HCT116 (cell line): ENCODE results near the gene NOC3L. TPM values are rescaled to one million over a fixed set of nuclear protein-coding genes. Genes with fewer than 3 reads are reported as not detected.

Experiments used
- ATAC-seq: fragments of 200-7000 bp; cut with Tn5 transposase; 2 replicates; pipeline ENCODE4 v1.9.1; 2020; ENCODE audit warnings: mild to moderate bottlenecking, moderate library complexity
- BruUV-seq: library from RNA; stranded (reverse); fragments of 400-500 nt; replicated peaks from 2 replicates; lab custom pipeline; 2021; lab: Mats Ljungman, UMichigan
- CTCF ChIA-PET: fragments of 300-600 bp; sonication (Branson Sonifier 250); formaldehyde crosslinking; loops from one replicate; lab custom pipeline; 2021; ENCODE audit warnings: antibody characterized with exemption; lab: Charles Lee
- POLR2A ChIA-PET: fragments of 300-600, 350-600 bp; sonication (Branson Sonifier 250); formaldehyde crosslinking; loops from one replicate; lab custom pipeline; 2021; ENCODE audit warnings: antibody characterized with exemption; lab: Charles Lee
- RAD21 ChIA-PET, 2 experiments: fragments of 300-600 bp; sonication (Branson Sonifier 250); formaldehyde crosslinking; loops; one replicate each; lab custom pipeline; 2023; ENCODE audit warnings: low total read pairs in 2 of 2; ENCODE audit not compliant: uncharacterized antibody in 2 of 2, unreplicated experiment in 2 of 2, low non-redundant PET in 1 of 2; lab: Charles Lee
- DNase-seq: peaks from one replicate; pipeline ENCODE4 v3.0.0-alpha.2; 2010; ENCODE audit warnings: low read depth, low spot score
- H2AFZ ChIP-seq: fragments of 200-600 bp; shearing (Covaris generic), sonication (generic); 2 replicates; pipeline ENCODE4 v1.6.1; 2017; ENCODE audit warnings: low read depth, mixed run types, mixed read lengths, antibody characterized with exemption, low read length; ENCODE audit not compliant: poor library complexity, severe bottlenecking
- H3K27ac ChIP-seq: 2 replicates; pipeline ENCODE4 v1.5.1; 2012; ENCODE audit warnings: low read depth, low read length
- H3K27me3 ChIP-seq: fragments of 200-600 bp; sonication (generic); 2 replicates; pipeline ENCODE4 v1.6.1; 2016; ENCODE audit warnings: mixed run types, low read length, mixed read lengths; ENCODE audit not compliant: insufficient read depth
- H3K36me3 ChIP-seq, 2 experiments: fragments of 200-500 bp in 1 of 2; fragments of 200-600 bp in 1 of 2; sonication (Bioruptor generic) in 1 of 2; sonication (generic) in 1 of 2; 2 replicates each; pipeline versions ENCODE4 v1.5.1 to v1.6.1; 2014 to 2016; ENCODE audit warnings: low read length in 2 of 2, inconsistent platforms in 1 of 2, mixed read lengths in 1 of 2, mixed run types in 1 of 2; ENCODE audit not compliant: insufficient read depth in 2 of 2, control insufficient read depth in 1 of 2
- H3K4me1 ChIP-seq, 2 experiments: fragments of 200-600 bp in 1 of 2; sonication (generic) in 1 of 2; 2 replicates each; pipeline versions ENCODE4 v1.5.1 to v1.6.1; 2012 to 2017; ENCODE audit warnings: low read length in 2 of 2, inconsistent platforms in 1 of 2, mild to moderate bottlenecking in 1 of 2, mixed read lengths in 1 of 2, mixed run types in 1 of 2, moderate library complexity in 1 of 2; ENCODE audit not compliant: insufficient read depth in 2 of 2, control insufficient read depth in 1 of 2
- H3K4me2 ChIP-seq: fragments of 200-600 bp; sonication (generic); 2 replicates; pipeline ENCODE4 v1.6.1; 2017; ENCODE audit warnings: mixed run types, low read length, mixed read lengths
- H3K4me3 ChIP-seq, 2 experiments: fragments of 200-600 bp in 1 of 2; sonication (generic) in 1 of 2; replicated peaks in 1 of 2; 2 replicates each; pipeline ENCODE4 v1.5.1; 2011 to 2016; ENCODE audit warnings: low read length in 2 of 2, control low read depth in 1 of 2, low read depth in 1 of 2, mild to moderate bottlenecking in 1 of 2, mixed read lengths in 1 of 2, mixed run types in 1 of 2
- H3K79me2 ChIP-seq: fragments of 200-600 bp; sonication (generic); 2 replicates; pipeline ENCODE4 v1.6.1; 2017; ENCODE audit warnings: mild to moderate bottlenecking, mixed run types, low read length, moderate library complexity, mixed read lengths; ENCODE audit not compliant: insufficient read depth
- H3K9ac ChIP-seq: fragments of 200-600 bp; sonication (generic); 2 replicates; pipeline ENCODE4 v1.6.1; 2016; ENCODE audit warnings: low read length, mixed read lengths
- H3K9me2 ChIP-seq: fragments of 200-600 bp; sonication (generic), shearing (Covaris generic); 2 replicates; pipeline ENCODE4 v1.6.1; 2017; ENCODE audit warnings: mixed run types, mild to moderate bottlenecking, moderate library complexity; ENCODE audit not compliant: insufficient read depth
- H3K9me3 ChIP-seq, 2 experiments: fragments of 200-500 bp in 1 of 2; fragments of 200-600 bp in 1 of 2; sonication (Bioruptor generic) in 1 of 2; sonication (generic) in 1 of 2; 2 replicates each; pipeline ENCODE4 v1.6.1; 2014 to 2017; ENCODE audit warnings: low read length in 2 of 2, mixed read lengths in 2 of 2, inconsistent platforms in 1 of 2, low read depth in 1 of 2, mild to moderate bottlenecking in 1 of 2, mixed run types in 1 of 2, moderate library complexity in 1 of 2; ENCODE audit not compliant: control insufficient read depth in 1 of 2, insufficient read depth in 1 of 2
- H4K20me1 ChIP-seq: fragments of 200-600 bp; sonication (generic), shearing (Covaris generic); 2 replicates; pipeline ENCODE4 v1.6.1; 2017; ENCODE audit warnings: mixed run types, mild to moderate bottlenecking, moderate library complexity; ENCODE audit not compliant: insufficient read depth
- CBX3 ChIP-seq: IDR thresholded peaks from 2 replicates; pipeline ENCODE4 v1.6.1; 2012; ENCODE audit warnings: low read depth
- EGR1 ChIP-seq: IDR thresholded peaks from 2 replicates; pipeline ENCODE4 v1.6.1; 2012; ENCODE audit warnings: low read depth
- FOSL1 ChIP-seq: IDR thresholded peaks from 2 replicates; pipeline ENCODE4 v1.6.1; 2012; ENCODE audit warnings: low read depth
- JUND ChIP-seq: IDR thresholded peaks from 2 replicates; pipeline ENCODE4 v1.6.1; 2012
- POLR2AphosphoS5 ChIP-seq: IDR thresholded peaks from 2 replicates; pipeline ENCODE4 v1.6.1; 2011; ENCODE audit warnings: mild to moderate bottlenecking, low read depth, low read length, moderate library complexity
- SP1 ChIP-seq: IDR thresholded peaks from 2 replicates; pipeline ENCODE4 v1.6.1; 2012; ENCODE audit warnings: low read depth
- SRF ChIP-seq: IDR thresholded peaks from 2 replicates; pipeline ENCODE4 v1.6.1; 2012; ENCODE audit warnings: low read depth
- YY1 ChIP-seq: IDR thresholded peaks from 2 replicates; pipeline ENCODE4 v1.6.1; 2011; ENCODE audit warnings: low read length, low read depth, moderate library complexity, mild to moderate bottlenecking; ENCODE audit not compliant: insufficient replicate concordance; ENCODE audit errors: extremely low read depth
- ZFX ChIP-seq: fragments of 450-650 bp; IDR thresholded peaks from 2 replicates; pipeline ENCODE4 v1.6.1; 2017
- ZNF274 ChIP-seq: fragments of 200-500 bp; sonication (Bioruptor generic); IDR thresholded peaks from 2 replicates; pipeline ENCODE4 v1.6.1; 2014; ENCODE audit warnings: mild to moderate bottlenecking, low read depth, low read length, inconsistent platforms
- intact Hi-C: fragments of 100-400 bp; cut with micrococcal nuclease; formaldehyde crosslinking; loops from 2 replicates; pipeline ENCODE4 v1.10.0; 2022
- total RNA-seq: library from RNA; stranded (reverse); gene quantifications from one replicate; pipeline ENCODE4 v1.2.1, GENCODE V29; 2021; ENCODE audit not compliant: unreplicated experiment
- TF ChIP-seq, protein P1 (sequence below): IDR thresholded peaks from 2 replicates; pipeline ENCODE4 v1.6.1; 2012
- TF ChIP-seq, protein P2 (sequence below): IDR thresholded peaks from 2 replicates; pipeline ENCODE4 v1.6.1; 2012; ENCODE audit warnings: low read depth
- TF ChIP-seq, protein P3 (sequence below), 3 experiments: fragments of 200-600 bp in 1 of 3; sonication (generic) in 1 of 3; IDR thresholded peaks in 2 of 3; conservative IDR thresholded peaks in 1 of 3; 2 replicates each; pipeline ENCODE4 v1.5.1; 2012 to 2017; ENCODE audit warnings: low read depth in 2 of 3, low read length in 2 of 3, antibody characterized with exemption in 1 of 3, borderline replicate concordance in 1 of 3, control low read depth in 1 of 3, mild to moderate bottlenecking in 1 of 3, mixed read lengths in 1 of 3, mixed run types in 1 of 3, moderate library complexity in 1 of 3; ENCODE audit not compliant: insufficient read depth in 1 of 3
- TF ChIP-seq, protein P4 (sequence below): IDR thresholded peaks from 2 replicates; pipeline ENCODE4 v1.6.1; 2011; ENCODE audit warnings: mild to moderate bottlenecking, low read length, moderate library complexity; ENCODE audit not compliant: insufficient replicate concordance; ENCODE audit errors: extremely low read depth
- TF ChIP-seq, protein P5 (sequence below): IDR thresholded peaks from 2 replicates; pipeline ENCODE4 v1.6.1; 2012

Gene NOC3L
- total RNA-seq, 1 experiment from 2014 or later = 45.5 TPM

DNA sequence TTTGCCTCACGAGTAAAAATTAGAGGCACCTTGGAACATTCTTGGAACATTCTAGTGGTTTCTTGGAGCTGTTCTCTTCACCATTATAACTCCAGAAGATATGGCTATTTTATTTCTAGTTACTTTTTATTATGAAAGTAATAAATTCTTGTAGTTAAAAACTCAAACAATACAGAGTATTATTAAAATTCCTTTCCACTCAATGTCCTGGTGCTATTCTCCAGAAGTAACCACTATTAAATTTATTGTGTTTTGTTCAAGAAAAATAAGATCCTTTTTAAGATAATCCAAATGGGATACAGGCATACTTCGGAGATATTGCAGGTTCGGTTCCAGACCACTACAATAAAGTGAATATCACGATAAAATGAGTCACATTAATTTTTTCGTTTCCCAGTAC, 68.6 kb downstream of the NOC3L start:
- CTCF ChIA-PET = no interaction called here
- intact Hi-C loops = no loop called here
- Histone ChIP-seq H3K27ac (no peak overlapping the region), H3K9me2 (no peaks in the 10 kb centered on the region), H3K4me2 (no peak overlapping the region), H3K9ac (no peak overlapping the region), H3K36me3 (no peaks in the 10 kb centered on the region), H3K27me3 (no peaks in the 10 kb centered on the region), H4K20me1 (no peaks in the 10 kb centered on the region), H2AFZ (no peak overlapping the region), H3K9me3 (no peaks in the 10 kb centered on the region), H3K4me1 (no peaks in the 10 kb centered on the region), H3K79me2 (no peaks in the 10 kb centered on the region), H3K4me3 (no peak overlapping the region)
- DNase-seq (no peak), ATAC-seq (no peak)
- TF ChIP-seq, protein P1, sequence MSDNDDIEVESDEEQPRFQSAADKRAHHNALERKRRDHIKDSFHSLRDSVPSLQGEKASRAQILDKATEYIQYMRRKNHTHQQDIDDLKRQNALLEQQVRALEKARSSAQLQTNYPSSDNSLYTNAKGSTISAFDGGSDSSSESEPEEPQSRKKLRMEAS = no peak
- no peak for TF ChIP-seq FOSL1
- TF ChIP-seq, protein P2, sequence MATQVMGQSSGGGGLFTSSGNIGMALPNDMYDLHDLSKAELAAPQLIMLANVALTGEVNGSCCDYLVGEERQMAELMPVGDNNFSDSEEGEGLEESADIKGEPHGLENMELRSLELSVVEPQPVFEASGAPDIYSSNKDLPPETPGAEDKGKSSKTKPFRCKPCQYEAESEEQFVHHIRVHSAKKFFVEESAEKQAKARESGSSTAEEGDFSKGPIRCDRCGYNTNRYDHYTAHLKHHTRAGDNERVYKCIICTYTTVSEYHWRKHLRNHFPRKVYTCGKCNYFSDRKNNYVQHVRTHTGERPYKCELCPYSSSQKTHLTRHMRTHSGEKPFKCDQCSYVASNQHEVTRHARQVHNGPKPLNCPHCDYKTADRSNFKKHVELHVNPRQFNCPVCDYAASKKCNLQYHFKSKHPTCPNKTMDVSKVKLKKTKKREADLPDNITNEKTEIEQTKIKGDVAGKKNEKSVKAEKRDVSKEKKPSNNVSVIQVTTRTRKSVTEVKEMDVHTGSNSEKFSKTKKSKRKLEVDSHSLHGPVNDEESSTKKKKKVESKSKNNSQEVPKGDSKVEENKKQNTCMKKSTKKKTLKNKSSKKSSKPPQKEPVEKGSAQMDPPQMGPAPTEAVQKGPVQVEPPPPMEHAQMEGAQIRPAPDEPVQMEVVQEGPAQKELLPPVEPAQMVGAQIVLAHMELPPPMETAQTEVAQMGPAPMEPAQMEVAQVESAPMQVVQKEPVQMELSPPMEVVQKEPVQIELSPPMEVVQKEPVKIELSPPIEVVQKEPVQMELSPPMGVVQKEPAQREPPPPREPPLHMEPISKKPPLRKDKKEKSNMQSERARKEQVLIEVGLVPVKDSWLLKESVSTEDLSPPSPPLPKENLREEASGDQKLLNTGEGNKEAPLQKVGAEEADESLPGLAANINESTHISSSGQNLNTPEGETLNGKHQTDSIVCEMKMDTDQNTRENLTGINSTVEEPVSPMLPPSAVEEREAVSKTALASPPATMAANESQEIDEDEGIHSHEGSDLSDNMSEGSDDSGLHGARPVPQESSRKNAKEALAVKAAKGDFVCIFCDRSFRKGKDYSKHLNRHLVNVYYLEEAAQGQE = no peak
- no peak for TF ChIP-seq EGR1
- no peak for TF ChIP-seq YY1
- TF ChIP-seq, protein P3, sequence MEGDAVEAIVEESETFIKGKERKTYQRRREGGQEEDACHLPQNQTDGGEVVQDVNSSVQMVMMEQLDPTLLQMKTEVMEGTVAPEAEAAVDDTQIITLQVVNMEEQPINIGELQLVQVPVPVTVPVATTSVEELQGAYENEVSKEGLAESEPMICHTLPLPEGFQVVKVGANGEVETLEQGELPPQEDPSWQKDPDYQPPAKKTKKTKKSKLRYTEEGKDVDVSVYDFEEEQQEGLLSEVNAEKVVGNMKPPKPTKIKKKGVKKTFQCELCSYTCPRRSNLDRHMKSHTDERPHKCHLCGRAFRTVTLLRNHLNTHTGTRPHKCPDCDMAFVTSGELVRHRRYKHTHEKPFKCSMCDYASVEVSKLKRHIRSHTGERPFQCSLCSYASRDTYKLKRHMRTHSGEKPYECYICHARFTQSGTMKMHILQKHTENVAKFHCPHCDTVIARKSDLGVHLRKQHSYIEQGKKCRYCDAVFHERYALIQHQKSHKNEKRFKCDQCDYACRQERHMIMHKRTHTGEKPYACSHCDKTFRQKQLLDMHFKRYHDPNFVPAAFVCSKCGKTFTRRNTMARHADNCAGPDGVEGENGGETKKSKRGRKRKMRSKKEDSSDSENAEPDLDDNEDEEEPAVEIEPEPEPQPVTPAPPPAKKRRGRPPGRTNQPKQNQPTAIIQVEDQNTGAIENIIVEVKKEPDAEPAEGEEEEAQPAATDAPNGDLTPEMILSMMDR (IDR thresholded peaks at IDR 0.05 in 2 of 3, conservative IDR thresholded peaks at IDR 0.05 in 1 of 3; ENCODE audit: borderline replicate concordance in 1 of 3, insufficient read depth in 1 of 3, low read depth in 2 of 3, low read length in 2 of 3) = no peak
- TF ChIP-seq, protein P4, sequence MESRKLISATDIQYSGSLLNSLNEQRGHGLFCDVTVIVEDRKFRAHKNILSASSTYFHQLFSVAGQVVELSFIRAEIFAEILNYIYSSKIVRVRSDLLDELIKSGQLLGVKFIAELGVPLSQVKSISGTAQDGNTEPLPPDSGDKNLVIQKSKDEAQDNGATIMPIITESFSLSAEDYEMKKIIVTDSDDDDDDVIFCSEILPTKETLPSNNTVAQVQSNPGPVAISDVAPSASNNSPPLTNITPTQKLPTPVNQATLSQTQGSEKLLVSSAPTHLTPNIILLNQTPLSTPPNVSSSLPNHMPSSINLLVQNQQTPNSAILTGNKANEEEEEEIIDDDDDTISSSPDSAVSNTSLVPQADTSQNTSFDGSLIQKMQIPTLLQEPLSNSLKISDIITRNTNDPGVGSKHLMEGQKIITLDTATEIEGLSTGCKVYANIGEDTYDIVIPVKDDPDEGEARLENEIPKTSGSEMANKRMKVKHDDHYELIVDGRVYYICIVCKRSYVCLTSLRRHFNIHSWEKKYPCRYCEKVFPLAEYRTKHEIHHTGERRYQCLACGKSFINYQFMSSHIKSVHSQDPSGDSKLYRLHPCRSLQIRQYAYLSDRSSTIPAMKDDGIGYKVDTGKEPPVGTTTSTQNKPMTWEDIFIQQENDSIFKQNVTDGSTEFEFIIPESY = no peak
- TF ChIP-seq ZFX = no peak
- no peak for TF ChIP-seq JUND
- no peak for TF ChIP-seq CBX3
- TF ChIP-seq, protein P5, sequence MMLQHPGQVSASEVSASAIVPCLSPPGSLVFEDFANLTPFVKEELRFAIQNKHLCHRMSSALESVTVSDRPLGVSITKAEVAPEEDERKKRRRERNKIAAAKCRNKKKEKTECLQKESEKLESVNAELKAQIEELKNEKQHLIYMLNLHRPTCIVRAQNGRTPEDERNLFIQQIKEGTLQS = no peak
- TF ChIP-seq ZNF274 = no peak
- no peak for TF ChIP-seq SRF
- no peak for TF ChIP-seq SP1
- TF ChIP-seq POLR2AphosphoS5 = no peak
- POLR2A ChIA-PET = no interaction called here
- no TSS peak for BruUV-seq
- RAD21 ChIA-PET = no interaction called here
